ENCODE data around the gene AADAC. TPM values are rescaled to one million over a fixed set of nuclear protein-coding genes. Genes with fewer than 3 reads are reported as not detected.

The AADAC gene
- total RNA-seq, 2 donors from 2014 or later, result not detected

GRCh38 chr3:151798466-151798865 lies 15.4 kb upstream of the AADAC start:
- Histone ChIP-seq H3K27me3 (ENCODE audit: control insufficient read depth, insufficient read depth, low read length, poor library complexity, severe bottlenecking) (no peaks in the 10 kb centered on the region), H3K4me3 (ENCODE audit: low read length) (no peak overlapping the region), H3K36me3 (ENCODE audit: control insufficient read depth, insufficient read depth, low read length) (no peaks in the 10 kb centered on the region), H3K9ac (ENCODE audit: extremely low read depth, low read length, poor library complexity, severe bottlenecking) (no peak overlapping the region), H3K4me1 (ENCODE audit: control insufficient read depth, insufficient read depth, low read length) (no peaks in the 10 kb centered on the region), H3K27ac (ENCODE audit: low read depth, low read length) (no peak overlapping the region), H3K9me3 (ENCODE audit: control insufficient read depth, low read length) (no peaks in the 10 kb centered on the region)
- H3K4me1 Mint-ChIP-seq, result peaks cover 5% of the 10 kb centered on the region
- no peak overlapping the region for H3K4me3 Mint-ChIP-seq
- no peaks in the 10 kb centered on the region for H3K36me3 Mint-ChIP-seq (ENCODE audit: low read depth)
- 84 to 94% methylated on average over 2 of the region's 2 CpGs for WGBS, 2 experiments (ENCODE audit: insufficient coverage in 1 of 2, insufficient read length in 1 of 2)
- no peaks in the 10 kb centered on the region for H3K9me3 Mint-ChIP-seq
- H3K27me3 Mint-ChIP-seq (ENCODE audit: insufficient read depth), result no peaks in the 10 kb centered on the region
- no peak for DNase-seq
- no peak for TF ChIP-seq CTCF (conservative IDR thresholded peaks at IDR 0.05)
- H3K27ac Mint-ChIP-seq, result no peak overlapping the region

GRCh38 chr3:151800431-151800830 lies 13.5 kb upstream of the AADAC start:
- H3K4me3 Mint-ChIP-seq, result no peak overlapping the region
- H3K9ac ChIP-seq (ENCODE audit: extremely low read depth, low read length, poor library complexity, severe bottlenecking), result no peak overlapping the region
- H3K27ac ChIP-seq (ENCODE audit: low read depth, low read length), result no peak overlapping the region
- no peak for TF ChIP-seq CTCF (conservative IDR thresholded peaks at IDR 0.05)
- no peaks in the 10 kb centered on the region for H3K9me3 Mint-ChIP-seq
- H3K4me1 Mint-ChIP-seq, result peaks cover 5% of the 10 kb centered on the region
- no peaks in the 10 kb centered on the region for H3K36me3 Mint-ChIP-seq (ENCODE audit: low read depth)
- H3K4me3 ChIP-seq (ENCODE audit: low read length), result no peak overlapping the region
- H3K4me1 ChIP-seq (ENCODE audit: control insufficient read depth, insufficient read depth, low read length), result no peaks in the 10 kb centered on the region
- no peaks in the 10 kb centered on the region for H3K9me3 ChIP-seq (ENCODE audit: control insufficient read depth, low read length)
- H3K27me3 ChIP-seq (ENCODE audit: control insufficient read depth, insufficient read depth, low read length, poor library complexity, severe bottlenecking), result no peaks in the 10 kb centered on the region
- 50 to 70% methylated on average over 1 to 2 of the region's 2 CpGs for WGBS, 2 experiments (ENCODE audit: insufficient coverage in 1 of 2, insufficient read length in 1 of 2)
- H3K36me3 ChIP-seq (ENCODE audit: control insufficient read depth, insufficient read depth, low read length), result no peaks in the 10 kb centered on the region
- H3K27me3 Mint-ChIP-seq (ENCODE audit: insufficient read depth), result no peaks in the 10 kb centered on the region
- H3K27ac Mint-ChIP-seq, result no peak overlapping the region
- DNase-seq, result no peak

GRCh38 chr3:151804267-151804666 lies 9.6 kb upstream of the AADAC start:
- Mint-ChIP-seq H3K9me3 (peaks cover 23% of the 10 kb centered on the region), H3K27me3 (ENCODE audit: insufficient read depth) (peaks cover 6% of the 10 kb centered on the region), H3K27ac (no peak overlapping the region), H3K4me1 (peaks cover 5% of the 10 kb centered on the region), H3K36me3 (ENCODE audit: low read depth) (no peaks in the 10 kb centered on the region), H3K4me3 (no peak overlapping the region)
- no peaks in the 10 kb centered on the region for H3K4me1 ChIP-seq (ENCODE audit: control insufficient read depth, insufficient read depth, low read length)
- DNase-seq, result no peak
- H3K4me3 ChIP-seq (ENCODE audit: low read length), result no peak overlapping the region
- peaks cover 22% of the 10 kb centered on the region for H3K9me3 ChIP-seq (ENCODE audit: control insufficient read depth, low read length)
- H3K27ac ChIP-seq (ENCODE audit: low read depth, low read length), result no peak overlapping the region
- no peak for TF ChIP-seq CTCF (conservative IDR thresholded peaks at IDR 0.05)
- 92 to 100% methylated on average over 1 of the region's 1 CpG for WGBS, 2 experiments (ENCODE audit: insufficient coverage in 1 of 2, insufficient read length in 1 of 2)
- no peaks in the 10 kb centered on the region for H3K36me3 ChIP-seq (ENCODE audit: control insufficient read depth, insufficient read depth, low read length)
- no peak overlapping the region for H3K9ac ChIP-seq (ENCODE audit: extremely low read depth, low read length, poor library complexity, severe bottlenecking)
- no peaks in the 10 kb centered on the region for H3K27me3 ChIP-seq (ENCODE audit: control insufficient read depth, insufficient read depth, low read length, poor library complexity, severe bottlenecking)
